Muscle of leg (tissue), 16 donors: Measurements from ENCODE around the gene IFNLR1. TPM values are rescaled to one million over a fixed set of nuclear protein-coding genes. Genes with fewer than 3 reads are reported as not detected.

ENCODE experiments used
- DNase-seq: peaks from one replicate; pipeline ENCODE4 v3.0.0; 2013
- H3K27ac ChIP-seq: one replicate; pipeline ENCODE4 v1.5.1; 2013; ENCODE audit warnings: mild to moderate bottlenecking, low read length, control low read depth
- H3K27me3 ChIP-seq: one replicate; pipeline ENCODE4 v1.6.1; 2013; ENCODE audit warnings: low read length; ENCODE audit not compliant: control insufficient read depth, insufficient read depth
- H3K36me3 ChIP-seq: one replicate; pipeline ENCODE4 v1.6.1; 2013; ENCODE audit warnings: low read length; ENCODE audit not compliant: control insufficient read depth, insufficient read depth
- H3K4me1 ChIP-seq: one replicate; pipeline ENCODE4 v1.6.1; 2013; ENCODE audit warnings: low read length; ENCODE audit not compliant: control insufficient read depth, insufficient read depth
- H3K4me3 ChIP-seq: one replicate; pipeline ENCODE4 v1.5.1; 2013; ENCODE audit warnings: low read length, control low read depth
- H3K9me3 ChIP-seq: replicated peaks from 2 replicates; pipeline ENCODE4 v1.6.1; 2013; ENCODE audit warnings: low read depth, low read length; ENCODE audit not compliant: control insufficient read depth
- WGBS: methylation state at CpG from one replicate; pipeline ENCODE4 v1.1.5; 2013; ENCODE audit warnings: missing lambda C conversion rate; ENCODE audit not compliant: insufficient coverage; 5-methylcytosine and 5-hydroxymethylcytosine counted together
- long read RNA-seq, 11 donors: transcript quantifications; one replicate each; lab custom pipeline, GENCODE V29; 2026
- polyA plus RNA-seq, 8 donors: library from polyadenylated mRNA; unstranded; fragments of 120-200 nt; gene quantifications; one replicate each; pipeline versions ENCODE4 v1.2.1 to v1.2.3, GENCODE V29; 2013; ENCODE audit warnings: inconsistent platforms in 1 of 8, low replicate concordance in 1 of 8; ENCODE audit not compliant: insufficient read length in 8 of 8, insufficient read depth in 1 of 8
- total RNA-seq: library from RNA; stranded (reverse); fragments of 120-200 nt; gene quantifications from one replicate; pipeline ENCODE4 v1.2.4, GENCODE V29; 2013

Gene IFNLR1
- total RNA-seq (0.04 TPM), polyA plus RNA-seq (1 to 10 TPM in 1 of 8 donors, under 1 TPM in 6, not detected in 1; 0.06 to 1.1 (median 0.21) TPM)
- long read RNA-seq, donor 1: 0 reads
- long read RNA-seq, donor 2: 0 reads
- long read RNA-seq, donor 3: 0 reads
- long read RNA-seq, donor 4: 0 reads
- long read RNA-seq, donor 5: 0 reads
- long read RNA-seq, donor 6: 0 reads
- long read RNA-seq, donor 7: 0 reads
- long read RNA-seq, donor 8: 0 reads
- long read RNA-seq, donor 9: 0 reads
- long read RNA-seq, donor 10: 0 reads
- long read RNA-seq, donor 11: 0 reads

DNA sequence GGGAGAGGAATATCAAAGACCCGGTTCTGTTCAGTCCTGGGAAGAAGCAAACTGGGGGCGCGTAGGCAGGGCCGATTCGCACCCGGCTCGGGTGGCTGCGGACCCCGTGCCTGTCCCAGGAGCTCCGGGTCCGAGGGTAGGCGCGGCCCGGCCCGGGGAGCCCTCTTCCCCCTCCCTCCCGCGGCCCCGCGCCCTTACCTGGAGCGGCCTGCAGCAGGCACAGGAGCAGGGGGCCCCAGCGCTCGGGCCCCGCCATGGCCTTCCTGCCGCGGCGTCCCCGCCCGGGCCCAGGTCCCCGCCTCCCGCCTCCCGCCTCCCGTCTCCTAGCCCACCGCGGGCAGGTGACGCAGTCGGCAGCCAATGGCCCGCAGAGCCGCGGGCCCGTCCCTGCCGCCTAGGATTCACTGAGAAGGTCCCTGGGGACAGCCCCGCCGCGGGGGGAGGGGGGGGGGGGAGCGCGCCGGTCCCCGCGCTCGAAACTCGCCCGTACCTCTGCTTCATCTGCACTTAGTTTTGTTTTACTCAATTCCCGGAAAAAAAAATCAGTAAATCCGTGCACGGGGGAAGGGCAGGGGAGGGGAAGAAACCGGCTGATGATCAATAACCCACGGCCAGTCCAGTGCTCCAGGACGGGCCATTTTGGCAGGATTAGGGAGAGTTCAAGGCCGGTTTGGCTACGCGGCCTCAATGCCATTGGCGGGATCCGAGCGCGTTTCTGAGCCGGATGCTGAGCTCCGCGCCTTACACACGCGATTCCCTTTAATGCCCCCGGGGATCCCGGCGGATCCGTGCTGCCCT lies at the start of gene IFNLR1:
TSS of gene IFNLR1 (minus strand) at position 297 of the 798 bp plus-strand sequence. CDS start at position 256, 41 bp downstream.
- no peak within 1 kb of the TSS for H3K27ac ChIP-seq
- no peak for DNase-seq
- H3K4me3 ChIP-seq: peak within 1 kb of the TSS; percentile 25
- 2% methylated on average over 56 of the region's 74 CpGs for WGBS
- peaks cover 13% of the 10 kb centered on the region for H3K4me1 ChIP-seq
- H3K27me3 ChIP-seq: peaks cover 40% of the 10 kb centered on the region
- H3K36me3 ChIP-seq: no peaks in the 10 kb centered on the region
- H3K9me3 ChIP-seq: no peaks in the 10 kb centered on the region

DNA sequence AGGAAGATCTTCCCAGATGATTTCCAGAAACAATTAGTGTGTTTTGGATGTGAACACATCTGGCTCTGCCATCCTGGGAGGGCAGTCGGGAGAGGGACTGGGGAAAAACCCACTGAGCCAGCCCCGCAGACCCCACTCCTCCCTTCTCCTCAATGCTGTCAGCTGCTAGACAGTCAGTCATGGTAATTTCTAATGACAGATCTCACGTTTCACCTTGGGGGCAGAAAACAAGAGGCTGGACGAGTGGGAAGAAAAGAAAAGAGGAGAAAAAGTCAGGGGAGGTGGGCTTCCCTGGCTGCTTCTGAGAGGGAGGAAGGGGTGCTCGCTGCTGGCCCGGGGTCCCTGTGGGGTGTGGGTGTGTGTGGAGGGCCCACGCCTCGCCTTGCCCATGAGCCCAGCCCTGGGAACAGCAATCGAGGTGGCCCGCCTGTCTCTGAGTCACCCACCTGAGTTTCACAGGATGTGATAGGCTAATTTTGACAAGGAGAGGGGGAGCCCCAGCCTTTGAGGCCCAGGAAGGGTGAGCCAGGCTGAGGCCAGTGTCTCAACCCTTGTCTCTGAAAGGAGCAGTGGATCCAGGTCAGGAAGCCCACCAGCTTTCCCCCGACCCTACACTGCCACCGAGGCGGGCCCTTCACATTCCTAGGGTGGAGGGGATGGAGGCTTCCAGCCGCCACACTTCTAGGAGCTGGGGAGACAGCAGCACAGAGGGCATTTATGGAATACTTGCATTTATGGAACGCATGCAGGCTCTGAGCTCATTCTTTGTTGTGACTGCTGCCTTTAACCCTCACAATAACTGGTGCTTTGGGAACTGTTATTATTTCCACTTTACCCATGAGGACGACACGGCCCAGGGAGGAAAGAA lies 49.1 kb upstream of the IFNLR1 start:
- Histone ChIP-seq H3K27ac (no peak overlapping the region), H3K9me3 (no peaks in the 10 kb centered on the region), H3K27me3 (no peaks in the 10 kb centered on the region), H3K4me3 (no peak overlapping the region), H3K36me3 (no peaks in the 10 kb centered on the region), H3K4me1 (peaks cover 5% of the 10 kb centered on the region)
- 41% methylated on average over 8 of the region's 17 CpGs for WGBS
- no peak for DNase-seq

- Histone ChIP-seq H3K27me3 (no peaks in the 10 kb centered on the region), H3K9me3 (no peaks in the 10 kb centered on the region), H3K36me3 (no peaks in the 10 kb centered on the region), H3K27ac (no peak overlapping the region), H3K4me3 (no peak overlapping the region), H3K4me1 (peaks cover 5% of the 10 kb centered on the region)
- no peak for DNase-seq
- 86% methylated on average over 1 of the region's 9 CpGs for WGBS
Measured at GRCh38 chr1:24233684-24234600, 46.9 kb upstream of the IFNLR1 start.

- 79% methylated on average over 3 of the region's 3 CpGs for WGBS
- Histone ChIP-seq H3K27ac (no peak overlapping the region), H3K4me3 (no peak overlapping the region), H3K9me3 (no peaks in the 10 kb centered on the region), H3K4me1 (peaks cover 3% of the 10 kb centered on the region), H3K27me3 (no peaks in the 10 kb centered on the region), H3K36me3 (no peaks in the 10 kb centered on the region)
- no peak for DNase-seq
Measured at GRCh38 chr1:24231701-24232100, 44.6 kb upstream of the IFNLR1 start.

GRCh38 chr1:24228311-24228710 lies 41.2 kb upstream of the IFNLR1 start:
- no peak overlapping the region for H3K4me3 ChIP-seq
- 100% methylated on average over 1 of the region's 4 CpGs for WGBS

GRCh38 chr1:24226749-24227148 lies 39.7 kb upstream of the IFNLR1 start:
- DNase-seq: no peak
- Histone ChIP-seq H3K4me3 (no peak overlapping the region), H3K36me3 (no peaks in the 10 kb centered on the region), H3K27ac (no peak overlapping the region), H3K4me1 (no peaks in the 10 kb centered on the region), H3K27me3 (no peaks in the 10 kb centered on the region), H3K9me3 (no peaks in the 10 kb centered on the region)
- 87% methylated on average over 4 of the region's 5 CpGs for WGBS

More at GRCh38 chr1:24228311-24228710, 41.2 kb upstream of the IFNLR1 start:
- H3K4me1 ChIP-seq: no peaks in the 10 kb centered on the region
- H3K27me3 ChIP-seq: no peaks in the 10 kb centered on the region
- no peaks in the 10 kb centered on the region for H3K9me3 ChIP-seq
- no peak for DNase-seq
- no peaks in the 10 kb centered on the region for H3K36me3 ChIP-seq
- H3K27ac ChIP-seq: no peak overlapping the region

DNA sequence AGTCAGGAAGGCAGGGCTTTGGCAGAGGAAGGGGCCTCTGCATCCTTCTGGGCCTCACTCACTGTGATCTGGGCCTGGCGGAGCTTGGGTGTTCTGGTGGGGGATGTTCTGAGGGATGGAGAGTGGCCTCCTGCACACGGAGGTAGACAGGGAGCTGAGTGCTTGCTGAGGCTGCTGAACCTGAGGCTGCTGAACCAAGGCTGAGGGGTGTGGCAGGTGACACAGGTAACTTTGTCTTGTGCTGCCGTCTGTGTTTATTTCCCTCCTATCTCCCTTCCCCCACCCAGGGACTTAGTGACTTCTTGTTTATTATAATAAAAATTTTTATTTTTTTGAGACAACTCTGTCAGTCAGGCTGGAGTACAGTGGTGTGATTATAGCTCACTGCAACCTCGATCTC lies 37.7 kb upstream of the IFNLR1 start:
- Histone ChIP-seq H3K9me3 (no peaks in the 10 kb centered on the region), H3K27ac (no peak overlapping the region), H3K36me3 (no peaks in the 10 kb centered on the region), H3K4me3 (no peak overlapping the region), H3K4me1 (no peaks in the 10 kb centered on the region), H3K27me3 (peaks cover 4% of the 10 kb centered on the region)
- no peak for DNase-seq
- 44% methylated on average over 2 of the region's 4 CpGs for WGBS

DNA sequence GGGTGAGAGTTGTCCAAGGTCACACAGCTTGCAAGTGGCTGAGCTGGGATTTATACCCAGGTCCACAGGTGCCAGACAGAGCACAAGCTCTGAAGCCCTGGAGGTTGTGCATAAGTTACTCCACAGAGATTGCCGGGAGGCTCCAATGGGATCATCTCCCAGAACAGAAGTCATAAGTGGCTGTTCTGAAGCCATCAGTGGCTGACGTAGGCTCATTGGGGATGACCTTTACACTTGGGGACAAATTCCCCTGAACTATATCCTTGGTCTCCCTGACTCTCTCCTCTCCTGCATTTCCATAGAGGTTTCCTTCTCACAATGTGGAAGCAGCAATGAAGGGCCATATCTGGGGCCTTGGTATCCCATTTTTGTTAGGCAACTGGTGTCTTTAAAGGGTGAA lies 37.0 kb upstream of the IFNLR1 start:
- Histone ChIP-seq H3K27me3 (peaks cover 4% of the 10 kb centered on the region), H3K9me3 (no peaks in the 10 kb centered on the region), H3K4me1 (no peaks in the 10 kb centered on the region), H3K4me3 (no peak overlapping the region), H3K36me3 (no peaks in the 10 kb centered on the region), H3K27ac (no peak overlapping the region)
- no peak for DNase-seq
- no CpG with 5 or more reads among the region's 2 CpGs for WGBS

GRCh38 chr1:24222793-24223192 lies 35.7 kb upstream of the IFNLR1 start:
- WGBS: no CpG with 5 or more reads among the region's 1 CpG
- DNase-seq: no peak

More at GRCh38 chr1:24222793-24223192, 35.7 kb upstream of the IFNLR1 start:
- Histone ChIP-seq H3K9me3 (no peaks in the 10 kb centered on the region), H3K27me3 (peaks cover 4% of the 10 kb centered on the region), H3K36me3 (no peaks in the 10 kb centered on the region), H3K4me1 (no peaks in the 10 kb centered on the region), H3K4me3 (no peak overlapping the region), H3K27ac (no peak overlapping the region)
